ENCODE measurements around the gene RRM2.

GRCh38 chr2:10172033-10172871, 49.7 kb downstream of the RRM2 start:
- TF ChIP-seq, protein P1, sequence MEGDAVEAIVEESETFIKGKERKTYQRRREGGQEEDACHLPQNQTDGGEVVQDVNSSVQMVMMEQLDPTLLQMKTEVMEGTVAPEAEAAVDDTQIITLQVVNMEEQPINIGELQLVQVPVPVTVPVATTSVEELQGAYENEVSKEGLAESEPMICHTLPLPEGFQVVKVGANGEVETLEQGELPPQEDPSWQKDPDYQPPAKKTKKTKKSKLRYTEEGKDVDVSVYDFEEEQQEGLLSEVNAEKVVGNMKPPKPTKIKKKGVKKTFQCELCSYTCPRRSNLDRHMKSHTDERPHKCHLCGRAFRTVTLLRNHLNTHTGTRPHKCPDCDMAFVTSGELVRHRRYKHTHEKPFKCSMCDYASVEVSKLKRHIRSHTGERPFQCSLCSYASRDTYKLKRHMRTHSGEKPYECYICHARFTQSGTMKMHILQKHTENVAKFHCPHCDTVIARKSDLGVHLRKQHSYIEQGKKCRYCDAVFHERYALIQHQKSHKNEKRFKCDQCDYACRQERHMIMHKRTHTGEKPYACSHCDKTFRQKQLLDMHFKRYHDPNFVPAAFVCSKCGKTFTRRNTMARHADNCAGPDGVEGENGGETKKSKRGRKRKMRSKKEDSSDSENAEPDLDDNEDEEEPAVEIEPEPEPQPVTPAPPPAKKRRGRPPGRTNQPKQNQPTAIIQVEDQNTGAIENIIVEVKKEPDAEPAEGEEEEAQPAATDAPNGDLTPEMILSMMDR (optimal IDR thresholded peaks at IDR 0.05 in 1 of 3, IDR thresholded peaks at IDR 0.05 in 1 of 3, conservative IDR thresholded peaks at IDR 0.05 in 1 of 3; ENCODE audit: extremely low read depth in 1 of 3, insufficient read depth in 2 of 3, low read length in 3 of 3), result no peak
- TF ChIP-seq EZH2 (IDR thresholded peaks at IDR 0.05; ENCODE audit: low read length), result no peak
